ENCODE results near the gene CTSK. TPM values are rescaled to one million over a fixed set of nuclear protein-coding genes. Genes with fewer than 3 reads are reported as not detected.

The CTSK gene
- total RNA-seq, 4 donors from 2014 or later = 3.0 to 71.7 (median 38.5) TPM

Small RNAs within 50 kb of the gene (small RNA-seq; reads per million reads assigned to genes)
- 0 reads per million in 4 donors for gene RNU6-1309P

Other genes with a start within 250 kb of the CTSK start
- gene MCL1, start 228.7 kb downstream of the CTSK start, total RNA-seq = 100 to 1,000 TPM; 167 to 256 (median 216) TPM
- gene ENSA, start 178.6 kb downstream of the CTSK start, total RNA-seq = 100 to 1,000 TPM; 179 to 377 (median 344) TPM
- 10 to 100 TPM; 26.1 to 38.6 (median 31.8) TPM for gene GOLPH3L, start 111.1 kb downstream of the CTSK start, total RNA-seq
- 10 to 100 TPM in 1 of 4 donors, 1 to 10 TPM in 2, not detected in 1; 4.1 to 10.1 (median 9.3) TPM for gene HORMAD1, start 87.4 kb downstream of the CTSK start, total RNA-seq
- gene CTSS, start 42.5 kb downstream of the CTSK start, total RNA-seq = 10 to 100 TPM; 19.7 to 82.4 (median 48.0) TPM
- 10 to 100 TPM; 20.5 to 39.9 (median 25.0) TPM for gene ARNT, start 68.3 kb upstream of the CTSK start, total RNA-seq
- not detected for gene CTXND2, start 78.9 kb upstream of the CTSK start, total RNA-seq
- 10 to 100 TPM; 20.5 to 39.5 (median 25.3) TPM for gene SETDB1, start 118.1 kb upstream of the CTSK start, total RNA-seq
- 10 to 100 TPM; 18.2 to 72.7 (median 45.4) TPM for gene CERS2, start 166.6 kb upstream of the CTSK start, total RNA-seq
- 1 to 10 TPM; 1.2 to 7.8 (median 4.4) TPM for gene ANXA9, start 174.0 kb upstream of the CTSK start, total RNA-seq
- 10 to 100 TPM; 25.4 to 52.5 (median 37.1) TPM for gene MINDY1, start 198.6 kb upstream of the CTSK start, total RNA-seq
- 10 to 100 TPM in 3 of 4 donors, 1 to 10 TPM in 1; 8.9 to 21.0 (median 15.9) TPM for gene PRUNE1, start 200.2 kb upstream of the CTSK start, total RNA-seq
- gene BNIPL, start 228.3 kb upstream of the CTSK start, total RNA-seq = 100 to 1,000 TPM in 1 of 4 donors, 10 to 100 TPM in 3; 52.7 to 168 (median 96.1) TPM
- 1 to 10 TPM in 3 of 4 donors, under 1 TPM in 1; 0.23 to 3.2 (median 2.3) TPM for gene C1orf56, start 239.5 kb upstream of the CTSK start, total RNA-seq

All from esophagus squamous epithelium (tissue), 4 donors.